Amniotic stem cell (primary cell): ENCODE data around the gene SAPCD2.

ENCODE experiments used
- DNase-seq: peaks from one replicate; lab custom pipeline; 2025; lab: John Stamatoyannopoulos, UW

SAPCD2 gene

GRCh38 chr9:137017071-137017470, 53.3 kb downstream of the SAPCD2 start:
- no peak for DNase-seq

- DNase-seq = no peak
Measured at GRCh38 chr9:137016436-137016835, 53.9 kb downstream of the SAPCD2 start.

GRCh38 chr9:137015976-137016375, 54.4 kb downstream of the SAPCD2 start:
- DNase-seq = no peak

- no peak for DNase-seq
Measured at GRCh38 chr9:137015540-137015930, 54.8 kb downstream of the SAPCD2 start.

GRCh38 chr9:137014776-137015539, 55.4 kb downstream of the SAPCD2 start:
- DNase-seq = no peak

DNA sequence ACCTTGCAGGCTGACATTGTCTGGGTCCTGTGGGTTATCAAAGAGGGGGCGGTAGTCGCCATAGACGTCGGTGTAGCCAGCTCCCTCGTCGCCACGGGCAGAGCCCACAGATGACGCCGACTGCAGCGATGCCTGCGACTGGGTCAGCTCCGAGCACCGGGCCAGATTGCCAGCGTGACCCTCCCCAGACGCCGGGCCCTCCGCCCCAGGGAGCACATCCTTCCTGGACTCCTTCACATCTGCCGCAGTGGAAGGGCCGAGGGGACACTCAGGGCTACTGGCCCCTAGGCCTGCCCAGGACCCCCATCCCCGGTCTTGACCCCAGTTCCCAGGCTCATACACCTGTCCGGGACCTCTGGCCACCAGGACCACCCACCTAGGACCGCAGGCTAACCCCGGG, 56.2 kb downstream of the SAPCD2 start:
- DNase-seq = no peak

DNA sequence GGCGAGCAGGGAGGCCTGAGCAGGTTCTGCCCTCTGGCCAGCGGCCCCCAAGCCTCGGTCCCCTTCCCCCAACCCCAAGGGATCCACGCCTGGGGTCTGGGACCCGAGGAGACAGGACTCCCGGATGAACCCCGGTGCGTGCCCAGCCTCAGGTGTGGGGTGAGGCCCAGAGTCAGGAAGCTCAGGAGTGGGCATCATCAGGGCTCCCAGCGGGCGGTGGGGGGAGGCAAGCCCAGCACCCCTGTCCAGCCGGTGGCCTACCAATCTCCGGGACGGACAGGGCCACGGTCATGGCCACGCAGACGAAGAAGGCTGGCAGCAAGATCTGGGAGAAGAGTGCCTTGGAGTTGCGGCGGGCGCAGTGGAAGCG, 56.8 kb downstream of the SAPCD2 start:
- DNase-seq = no peak

- DNase-seq = no peak
Measured at GRCh38 chr9:137012694-137013570, 57.4 kb downstream of the SAPCD2 start.
